Suprapubic skin (tissue), 3 donors: ENCODE data around the gene PTPRN2.

Source experiments
- POLR2A ChIP-seq, 2 donors: fragments of 450-650 bp; IDR thresholded peaks; one replicate each; pipeline ENCODE4 v1.6.1; 2017; ENCODE audit warnings: antibody characterized with exemption in 2 of 2, mild to moderate bottlenecking in 2 of 2, moderate library complexity in 2 of 2
- TF ChIP-seq, protein P1 (sequence below), 2 donors: fragments of 200-600 bp in 1 of 2; fragments of 450-650 bp in 1 of 2; sonication (generic) in 1 of 2; IDR thresholded peaks; one replicate each; pipeline ENCODE4 v1.5.1; 2016 to 2019; ENCODE audit warnings: antibody characterized with exemption in 2 of 2, mild to moderate bottlenecking in 1 of 2, moderate library complexity in 1 of 2

DNA sequence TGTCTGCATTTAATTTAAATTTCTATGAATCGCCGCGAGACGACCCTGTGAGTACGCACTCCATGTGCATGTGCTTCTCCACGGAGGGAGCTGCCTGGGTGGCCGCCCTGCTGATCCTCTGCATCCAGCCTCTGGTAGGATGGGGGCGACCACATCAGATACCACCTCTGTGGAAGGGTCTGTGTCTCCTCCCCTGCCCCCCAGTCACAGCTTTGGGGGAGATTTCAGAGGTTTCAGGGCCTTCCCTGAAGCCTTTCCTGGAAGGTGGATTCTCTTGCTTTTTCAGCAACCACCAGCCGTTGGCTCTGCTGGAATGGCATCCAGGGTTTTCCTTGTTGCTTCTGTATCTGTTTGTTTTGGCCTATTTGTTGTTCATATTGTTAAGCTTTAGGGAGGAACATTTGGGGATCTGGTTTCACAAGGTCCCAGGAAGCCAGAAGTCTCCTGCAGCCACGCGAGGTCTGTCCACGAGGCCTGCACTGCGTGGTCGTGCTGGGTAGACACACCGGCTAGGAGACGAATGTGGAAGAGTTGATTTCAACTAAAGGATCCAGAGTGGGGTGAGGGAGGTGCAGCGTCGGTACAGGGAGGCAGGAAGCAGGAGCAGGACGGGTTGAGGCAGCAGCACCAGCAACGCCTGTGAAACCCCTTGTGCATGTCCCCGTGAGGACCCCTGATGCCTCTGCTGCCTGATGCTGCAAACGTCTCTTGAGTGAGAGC, 329.1 kb downstream of the PTPRN2 start:
- TF ChIP-seq, protein P1, sequence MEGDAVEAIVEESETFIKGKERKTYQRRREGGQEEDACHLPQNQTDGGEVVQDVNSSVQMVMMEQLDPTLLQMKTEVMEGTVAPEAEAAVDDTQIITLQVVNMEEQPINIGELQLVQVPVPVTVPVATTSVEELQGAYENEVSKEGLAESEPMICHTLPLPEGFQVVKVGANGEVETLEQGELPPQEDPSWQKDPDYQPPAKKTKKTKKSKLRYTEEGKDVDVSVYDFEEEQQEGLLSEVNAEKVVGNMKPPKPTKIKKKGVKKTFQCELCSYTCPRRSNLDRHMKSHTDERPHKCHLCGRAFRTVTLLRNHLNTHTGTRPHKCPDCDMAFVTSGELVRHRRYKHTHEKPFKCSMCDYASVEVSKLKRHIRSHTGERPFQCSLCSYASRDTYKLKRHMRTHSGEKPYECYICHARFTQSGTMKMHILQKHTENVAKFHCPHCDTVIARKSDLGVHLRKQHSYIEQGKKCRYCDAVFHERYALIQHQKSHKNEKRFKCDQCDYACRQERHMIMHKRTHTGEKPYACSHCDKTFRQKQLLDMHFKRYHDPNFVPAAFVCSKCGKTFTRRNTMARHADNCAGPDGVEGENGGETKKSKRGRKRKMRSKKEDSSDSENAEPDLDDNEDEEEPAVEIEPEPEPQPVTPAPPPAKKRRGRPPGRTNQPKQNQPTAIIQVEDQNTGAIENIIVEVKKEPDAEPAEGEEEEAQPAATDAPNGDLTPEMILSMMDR (IDR thresholded peaks at IDR 0.05): no peak
- TF ChIP-seq POLR2A (IDR thresholded peaks at IDR 0.05): no peak
